Hepatocyte (in vitro differentiated cells): Measurements from ENCODE around the gene PRR12. TPM values are rescaled to one million over a fixed set of nuclear protein-coding genes. Genes with fewer than 3 reads are reported as not detected.

ENCODE experiments used
- DNase-seq: peaks from one replicate; pipeline ENCODE4 v3.0.0-alpha.2; 2016; ENCODE audit warnings: low spot score
- H2AFZ ChIP-seq: fragments of 200-600 bp; sonication (generic); 2 replicates; pipeline ENCODE4 v1.6.0; 2016; ENCODE audit warnings: antibody characterized with exemption, mild to moderate bottlenecking
- H3K27ac ChIP-seq: fragments of 200-600 bp; sonication (generic); 2 replicates; pipeline ENCODE4 v1.5.1; 2016; ENCODE audit warnings: mild to moderate bottlenecking
- H3K27me3 ChIP-seq: fragments of 200-600 bp; sonication (generic); 2 replicates; pipeline ENCODE4 v1.6.1; 2016
- H3K36me3 ChIP-seq: fragments of 200-600 bp; sonication (generic); replicated peaks from 2 replicates; pipeline ENCODE4 v1.5.1; 2016; ENCODE audit warnings: low read depth; ENCODE audit not compliant: insufficient read depth
- H3K4me1 ChIP-seq: fragments of 200-600 bp; sonication (generic); 2 replicates; pipeline ENCODE4 v1.5.1; 2016; ENCODE audit warnings: mild to moderate bottlenecking, moderate library complexity; ENCODE audit not compliant: insufficient read depth
- H3K4me2 ChIP-seq: fragments of 200-600 bp; sonication (generic); 2 replicates; pipeline ENCODE4 v1.6.0; 2016
- H3K4me3 ChIP-seq: fragments of 200-600 bp; sonication (generic); 2 replicates; pipeline ENCODE4 v1.5.1; 2016; ENCODE audit warnings: mild to moderate bottlenecking
- H3K79me2 ChIP-seq: fragments of 200-600 bp; sonication (generic); 2 replicates; pipeline ENCODE4 v1.6.0; 2017; ENCODE audit warnings: mild to moderate bottlenecking
- H3K9me2 ChIP-seq: fragments of 200-600 bp; sonication (generic); replicated peaks from 2 replicates; pipeline ENCODE4 v1.6.0; 2017; ENCODE audit warnings: mild to moderate bottlenecking; ENCODE audit not compliant: insufficient read depth
- H3K9me3 ChIP-seq: fragments of 200-600 bp; sonication (generic); 2 replicates; pipeline ENCODE4 v1.5.1; 2016; ENCODE audit warnings: low read depth, mild to moderate bottlenecking
- H4K20me1 ChIP-seq: fragments of 200-600 bp; sonication (generic); 2 replicates; pipeline ENCODE4 v1.6.0; 2016; ENCODE audit warnings: mild to moderate bottlenecking; ENCODE audit not compliant: insufficient read depth, poor library complexity, severe bottlenecking
- CTCF ChIP-seq: fragments of 200-600 bp; sonication (generic); IDR thresholded peaks from 2 replicates; pipeline ENCODE4 v1.5.1; 2016; ENCODE audit warnings: antibody characterized with exemption, mild to moderate bottlenecking; ENCODE audit not compliant: poor library complexity
- EZH2 ChIP-seq: fragments of 200-600 bp; sonication (generic); IDR thresholded peaks from 2 replicates; pipeline ENCODE4 v1.6.1; 2016; ENCODE audit warnings: antibody characterized with exemption, mild to moderate bottlenecking, borderline replicate concordance
- EZH2phosphoT487 ChIP-seq: fragments of 200-600 bp; sonication (generic); IDR thresholded peaks from one replicate; pipeline ENCODE4 v1.6.1; 2018; ENCODE audit warnings: antibody characterized with exemption, mild to moderate bottlenecking, low read depth, moderate library complexity; ENCODE audit not compliant: unreplicated experiment, severe bottlenecking
- WGBS: methylation state at CpG from one replicate; pipeline ENCODE4 v1.1.6; 2016; ENCODE audit warnings: low lambda C conversion rate; ENCODE audit errors: missing lambda C conversion rate; 5-methylcytosine and 5-hydroxymethylcytosine counted together
- polyA plus RNA-seq: library from polyadenylated mRNA; unstranded; fragments of >200 nt; fragmentation: Nextera tagmentation; extraction: Ambion mirVana; gene quantifications from 2 replicates; pipeline ENCODE4 v1.2.1, GENCODE V29; 2016
- total RNA-seq: library from RNA; depleted of rRNA; stranded (reverse); fragments of >200 nt; gene quantifications from 2 replicates; pipeline ENCODE4 v1.2.3, GENCODE V29; 2014

Gene PRR12
- total and polyA plus RNA-seq, 2 experiments from 2014 or later, result 2.7 to 3.7 TPM

GRCh38 chr19:49595819-49596404 lies 4.9 kb downstream of the PRR12 start:
- Histone ChIP-seq H3K4me2 (no peak overlapping the region), H3K9me3 (no peaks in the 10 kb centered on the region), H3K36me3 (no peaks in the 10 kb centered on the region), H3K4me3 (no peak overlapping the region), H4K20me1 (peaks cover 18% of the 10 kb centered on the region), H3K27me3 (no peaks in the 10 kb centered on the region), H3K27ac (no peak overlapping the region), H2AFZ (no peak overlapping the region), H3K4me1 (peaks cover 6% of the 10 kb centered on the region), H3K9me2 (no peaks in the 10 kb centered on the region), H3K79me2 (peaks cover 81% of the 10 kb centered on the region)
- 97% methylated on average over 27 of the region's 32 CpGs for WGBS
- TF ChIP-seq EZH2 (no peak), EZH2phosphoT487 (no peak), CTCF (no peak)
- DNase-seq, result no peak

- DNase-seq, result no peak
- H2AFZ ChIP-seq, result no peak overlapping the region
- H3K4me3 ChIP-seq, result no peak overlapping the region
- H3K4me1 ChIP-seq, result peaks cover 6% of the 10 kb centered on the region
- peaks cover 18% of the 10 kb centered on the region for H4K20me1 ChIP-seq
- no peak overlapping the region for H3K4me2 ChIP-seq
- H3K9me3 ChIP-seq, result no peaks in the 10 kb centered on the region
- no peaks in the 10 kb centered on the region for H3K9me2 ChIP-seq
- no peaks in the 10 kb centered on the region for H3K36me3 ChIP-seq
- TF ChIP-seq EZH2, result no peak
- H3K27me3 ChIP-seq, result no peaks in the 10 kb centered on the region
- WGBS, result no CpG with 5 or more reads among the region's 15 CpGs
- peaks cover 84% of the 10 kb centered on the region for H3K79me2 ChIP-seq
- H3K27ac ChIP-seq, result no peak overlapping the region
Observed at GRCh38 chr19:49596407-49596806, 5.4 kb downstream of the PRR12 start.

GRCh38 chr19:49596954-49597702 lies 6.1 kb downstream of the PRR12 start:
- Histone ChIP-seq H3K4me2 (no peak overlapping the region), H3K36me3 (no peaks in the 10 kb centered on the region), H3K4me3 (no peak overlapping the region), H3K79me2 (peaks cover 84% of the 10 kb centered on the region), H3K4me1 (peaks cover 6% of the 10 kb centered on the region), H3K27me3 (no peaks in the 10 kb centered on the region), H2AFZ (no peak overlapping the region), H3K27ac (no peak overlapping the region), H3K9me3 (no peaks in the 10 kb centered on the region), H3K9me2 (no peaks in the 10 kb centered on the region), H4K20me1 (peaks cover 17% of the 10 kb centered on the region)
- TF ChIP-seq CTCF, result no peak
- TF ChIP-seq EZH2phosphoT487, result no peak
- TF ChIP-seq EZH2, result no peak
- WGBS, result 97% methylated on average over 52 of the region's 65 CpGs
- no peak for DNase-seq

- Histone ChIP-seq H3K9me3 (no peaks in the 10 kb centered on the region), H3K27ac (no peak overlapping the region), H3K79me2 (peaks cover 84% of the 10 kb centered on the region), H4K20me1 (peaks cover 16% of the 10 kb centered on the region), H3K36me3 (no peaks in the 10 kb centered on the region), H3K4me1 (peaks cover 6% of the 10 kb centered on the region), H3K27me3 (no peaks in the 10 kb centered on the region), H3K4me2 (no peak overlapping the region), H2AFZ (no peak overlapping the region), H3K9me2 (no peaks in the 10 kb centered on the region), H3K4me3 (no peak overlapping the region)
- 98% methylated on average over 14 of the region's 29 CpGs for WGBS
- TF ChIP-seq EZH2phosphoT487 (no peak), EZH2 (no peak), CTCF (no peak)
- DNase-seq, result no peak
Observed at GRCh38 chr19:49597703-49597974, 6.7 kb downstream of the PRR12 start.
